Duodenal mucosa (tissue), 2 donors: Measurements from ENCODE around the gene CITED2.
"Not testable (repeated sequence)": the region's sequence is repeated elsewhere in the genome, so short reads cannot be mapped to it uniquely, and the experiment has no call there.

Experiments
- H3K27ac ChIP-seq: one replicate; pipeline ENCODE4 v1.7.0; 2013; ENCODE audit warnings: low read depth, low read length
- H3K27me3 ChIP-seq, 2 donors: one replicate each; pipeline ENCODE4 v1.7.0; 2013; ENCODE audit warnings: low read length in 2 of 2, control low read depth in 1 of 2; ENCODE audit not compliant: insufficient read depth in 2 of 2, control insufficient read depth in 1 of 2
- H3K36me3 ChIP-seq, 2 donors: one replicate each; pipeline ENCODE4 v1.7.0; 2013; ENCODE audit warnings: low read length in 2 of 2, control low read depth in 1 of 2; ENCODE audit not compliant: insufficient read depth in 2 of 2, control insufficient read depth in 1 of 2
- H3K4me1 ChIP-seq, 2 donors: one replicate each; pipeline ENCODE4 v1.7.0; 2013; ENCODE audit warnings: low read length in 2 of 2, control low read depth in 1 of 2; ENCODE audit not compliant: insufficient read depth in 2 of 2, control insufficient read depth in 1 of 2
- H3K4me3 ChIP-seq, 2 donors: one replicate each; pipeline ENCODE4 v1.7.0; 2013; ENCODE audit warnings: low read length in 2 of 2, low read depth in 1 of 2
- H3K9ac ChIP-seq, 2 donors: one replicate each; pipeline ENCODE4 v1.7.0; 2013; ENCODE audit warnings: low read length in 2 of 2, low read depth in 1 of 2
- H3K9me3 ChIP-seq, 2 donors: one replicate each; pipeline ENCODE4 v1.7.0; 2013; ENCODE audit warnings: low read length in 2 of 2, control low read depth in 1 of 2; ENCODE audit not compliant: control insufficient read depth in 1 of 2

CITED2 gene

GRCh38 chr6:139364982-139365379, 9.5 kb downstream of the CITED2 start:
- Histone ChIP-seq H3K9me3 (no peaks in the 10 kb centered on the region), H3K27ac (no peak overlapping the region), H3K4me3 (no peak overlapping the region), H3K9ac (no peak overlapping the region), H3K4me1 (peaks cover 5 to 12% of the 10 kb centered on the region in 2 donors), H3K27me3 (no peaks in the 10 kb centered on the region), H3K36me3 (no peaks in the 10 kb centered on the region)

- no peaks in the 10 kb centered on the region for H3K27me3 ChIP-seq
- no peaks in the 10 kb centered on the region for H3K9me3 ChIP-seq
- H3K4me3 ChIP-seq: no peak overlapping the region
- H3K4me1 ChIP-seq: peaks cover 0 to 6% of the 10 kb centered on the region in 2 donors
- no peaks in the 10 kb centered on the region for H3K36me3 ChIP-seq
- H3K27ac ChIP-seq: no peak overlapping the region
- H3K9ac ChIP-seq: no peak overlapping the region
Observed at GRCh38 chr6:139364302-139364981, 10.0 kb downstream of the CITED2 start.

- not testable (repeated sequence) for H3K9me3 ChIP-seq, H3K4me1 ChIP-seq, H3K27ac ChIP-seq, H3K36me3 ChIP-seq, H3K27me3 ChIP-seq, H3K4me3 ChIP-seq, H3K9ac ChIP-seq
Observed at GRCh38 chr6:139363797-139364196, 10.7 kb downstream of the CITED2 start.

GRCh38 chr6:139363123-139363522, 11.3 kb downstream of the CITED2 start:
- H3K4me3 ChIP-seq, H3K36me3 ChIP-seq, H3K4me1 ChIP-seq, H3K27me3 ChIP-seq, H3K9me3 ChIP-seq, H3K27ac ChIP-seq, H3K9ac ChIP-seq: not testable (repeated sequence)

- H3K4me3 ChIP-seq: no peak overlapping the region
- no peaks in the 10 kb centered on the region for H3K36me3 ChIP-seq
- H3K27me3 ChIP-seq: no peaks in the 10 kb centered on the region
- H3K9me3 ChIP-seq: no peaks in the 10 kb centered on the region
- no peak overlapping the region for H3K27ac ChIP-seq
- H3K4me1 ChIP-seq: peaks cover 0 to 3% of the 10 kb centered on the region in 2 donors
- no peak overlapping the region for H3K9ac ChIP-seq
Observed at GRCh38 chr6:139361211-139361610, 13.2 kb downstream of the CITED2 start.

GRCh38 chr6:139356924-139357323, 17.5 kb downstream of the CITED2 start:
- Histone ChIP-seq H3K9me3 (no peaks in the 10 kb centered on the region), H3K36me3 (no peaks in the 10 kb centered on the region), H3K4me1 (peaks cover 0 to 3% of the 10 kb centered on the region in 2 donors), H3K27me3 (no peaks in the 10 kb centered on the region), H3K9ac (no peak overlapping the region), H3K27ac (no peak overlapping the region), H3K4me3 (no peak overlapping the region)

- Histone ChIP-seq H3K27me3 (no peaks in the 10 kb centered on the region), H3K9me3 (no peaks in the 10 kb centered on the region), H3K27ac (no peak overlapping the region), H3K4me1 (peaks cover 0 to 3% of the 10 kb centered on the region in 2 donors), H3K9ac (no peak overlapping the region), H3K4me3 (no peak overlapping the region), H3K36me3 (no peaks in the 10 kb centered on the region)
Observed at GRCh38 chr6:139355777-139356445, 18.5 kb downstream of the CITED2 start.

GRCh38 chr6:139355172-139355571, 19.3 kb downstream of the CITED2 start:
- no peaks in the 10 kb centered on the region for H3K36me3 ChIP-seq
- H3K27ac ChIP-seq: no peak overlapping the region
- H3K27me3 ChIP-seq: no peaks in the 10 kb centered on the region
- peaks cover 5 to 6% of the 10 kb centered on the region in 2 donors for H3K4me1 ChIP-seq
- no peaks in the 10 kb centered on the region for H3K9me3 ChIP-seq
- H3K4me3 ChIP-seq: no peak overlapping the region
- no peak overlapping the region for H3K9ac ChIP-seq

- H3K36me3 ChIP-seq: no peaks in the 10 kb centered on the region
- no peak overlapping the region for H3K4me3 ChIP-seq
- peaks cover 6 to 8% of the 10 kb centered on the region in 2 donors for H3K4me1 ChIP-seq
- no peaks in the 10 kb centered on the region for H3K27me3 ChIP-seq
- no peak overlapping the region for H3K27ac ChIP-seq
- H3K9ac ChIP-seq: no peak overlapping the region
- no peaks in the 10 kb centered on the region for H3K9me3 ChIP-seq
Observed at GRCh38 chr6:139354189-139354588, 20.3 kb downstream of the CITED2 start.

- H3K4me1 ChIP-seq: peaks cover 5 to 6% of the 10 kb centered on the region in 2 donors
- H3K9me3 ChIP-seq: no peaks in the 10 kb centered on the region
- no peak overlapping the region for H3K9ac ChIP-seq
- no peak overlapping the region for H3K27ac ChIP-seq
- H3K36me3 ChIP-seq: no peaks in the 10 kb centered on the region
- no peak overlapping the region for H3K4me3 ChIP-seq
- no peaks in the 10 kb centered on the region for H3K27me3 ChIP-seq
Observed at GRCh38 chr6:139349464-139350020, 24.9 kb downstream of the CITED2 start.
